ENCODE data around the gene PALS2. TPM values are rescaled to one million over a fixed set of nuclear protein-coding genes. Genes with fewer than 3 reads are reported as not detected.

Gene PALS2
- total and polyA plus RNA-seq, 9 of the 15 experiments (the other 6 are each of a cell fraction or from before 2014, with no cell fraction given) = 5.9 to 35.0 (median 17.7) TPM

- WGBS (ENCODE audit: insufficient coverage, low coverage, missing lambda C conversion rate) = 49% methylated on average over 3 of the region's 3 CpGs
- intact Hi-C loops (cut with micrococcal nuclease) = loop anchor here (5.0 to 10.0 kb wide), 2 partner anchors 186 to 273 kb away; no protein-coding TSS in a partner anchor
- TF ChIP-seq OTX1 (CRISPR knock-in tag; IDR thresholded peaks at IDR 0.05) (no peak), GTF2A2 (tag; IDR thresholded peaks at IDR 0.05) (no peak), JUND (IDR thresholded peaks at IDR 0.05; ENCODE audit: borderline replicate concordance, low read depth, low read length) (0 out of 2 replicates have a peak, but pooled peaks have one; percentile 6), JUND (tag; IDR thresholded peaks at IDR 0.05; ENCODE audit: borderline replicate concordance, low read depth, low read length) (no peak), SMC3 (conservative IDR thresholded peaks at IDR 0.05; ENCODE audit: insufficient read depth, low read depth, low read length) (0 out of 2 replicates have a peak, but pooled peaks have one; percentile 20), DEAF1 (CRISPR knock-in tag; IDR thresholded peaks at IDR 0.05) (peak; percentile 52; the same call in 1 of the 2 replicates), RAD21 (CRISPR knock-in tag; conservative IDR thresholded peaks at IDR 0.05 in 1 of 2, IDR thresholded peaks at IDR 0.05 in 1 of 2) (peak; percentile 53 to 71), YY1 (IDR thresholded peaks at IDR 0.05; ENCODE audit: borderline replicate concordance in 1 of 3, control insufficient read depth in 1 of 3, extremely low read depth in 1 of 3, insufficient read depth in 3 of 3, insufficient read length in 1 of 3, insufficient replicate concordance in 2 of 3, low read depth in 1 of 3, low read length in 2 of 3) (peak in 1 of 3 experiments; percentile 10), CTCF (IDR thresholded peaks at IDR 0.05 in 2 of 3, conservative IDR thresholded peaks at IDR 0.05 in 1 of 3; ENCODE audit: insufficient read depth in 2 of 3, low read depth in 1 of 3, low read length in 3 of 3) (peak; percentile 67 to 90 (median 87))
Measured at GRCh38 chr7:24587853-24588252, 14.6 kb downstream of the PALS2 start.

More at GRCh38 chr7:24587853-24588252, 14.6 kb downstream of the PALS2 start:
- FAIRE-seq (peak; percentile 19), ATAC-seq (peak; percentile 95), DNase-seq (ENCODE audit: extremely low read depth in 1 of 4, low spot score in 3 of 4) (peak in 3 of 4 experiments; percentile 14 to 55 (median 19))
- ChIA-PET CTCF (ENCODE audit: low intra/inter-chr PET ratio) (no interaction called here), POLR2A (interaction anchor here (1.4 kb wide), 1 partner anchor 12 kb away, joined by 6 read pairs; no protein-coding TSS in a partner anchor)
- BruUV-seq (replicated peaks) = no TSS peak
- in situ Hi-C loops (cut with MboI) = no loop called here
- no peak overlapping the region for H3K4me3 ChIP-seq
- H3K79me2 ChIP-seq (ENCODE audit: control insufficient read depth, insufficient read depth, low read length) = peaks cover 58% of the 10 kb centered on the region
- H3K4me2 ChIP-seq (ENCODE audit: insufficient read depth, low read length) = no peak overlapping the region
- H4K20me1 ChIP-seq (replicated peaks; ENCODE audit: control insufficient read depth, insufficient read depth, low read length) = 0 out of 2 replicates have a peak, but pooled peaks cover 3% of the 10 kb centered on the region
- peaks cover 0 to 2% of the 10 kb centered on the region in 2 experiments; a peak in 1 of 5 replicates for H3K4me1 ChIP-seq (replicated peaks in 1 of 2; ENCODE audit: control insufficient read depth in 2 of 2, insufficient read depth in 2 of 2, low read length in 2 of 2)
- no peaks in the 10 kb centered on the region for H3K27me3 ChIP-seq (ENCODE audit: control insufficient read depth in 2 of 2, insufficient read depth in 2 of 2, low read length in 2 of 2)
- 0 out of 3 replicates have a peak, but pooled peaks cover 2% of the 10 kb centered on the region for H3K36me3 ChIP-seq (ENCODE audit: control insufficient read depth, insufficient read depth, low read length)
- no peaks in the 10 kb centered on the region for H3K9me3 ChIP-seq (replicated peaks; ENCODE audit: control insufficient read depth, insufficient read depth, low read depth, low read length)
- H3K27ac ChIP-seq (ENCODE audit: extremely low read depth, low read depth, low read length) = no peak overlapping the region
- H3K9ac ChIP-seq (ENCODE audit: insufficient read depth in 1 of 2, low read depth in 2 of 2, low read length in 2 of 2) = no peak overlapping the region
- H2AFZ ChIP-seq (ENCODE audit: low read depth, low read length) = no peak overlapping the region
- H3K9me1 ChIP-seq (ENCODE audit: control insufficient read depth, insufficient read depth, low read length) = no peaks in the 10 kb centered on the region
